Ovary (tissue), 3 donors: ENCODE data around the gene EPB41L1.

Source experiments
- CTCF ChIP-seq, 3 donors: fragments of 450-650 bp in 2 of 3; fragments of 200-600 bp in 1 of 3; IDR thresholded peaks; one replicate each; pipeline versions ENCODE4 v1.5.1 to v1.8.0; 2016 to 2022; ENCODE audit warnings: antibody characterized with exemption in 3 of 3, mild to moderate bottlenecking in 1 of 3
- EP300 ChIP-seq: sonication (generic); formaldehyde crosslinking; IDR thresholded peaks from one replicate; pipeline ENCODE4 v1.6.1; 2017; ENCODE audit warnings: antibody characterized with exemption
- donor health status: DM: no; HTN: no; CAD: no.

DNA sequence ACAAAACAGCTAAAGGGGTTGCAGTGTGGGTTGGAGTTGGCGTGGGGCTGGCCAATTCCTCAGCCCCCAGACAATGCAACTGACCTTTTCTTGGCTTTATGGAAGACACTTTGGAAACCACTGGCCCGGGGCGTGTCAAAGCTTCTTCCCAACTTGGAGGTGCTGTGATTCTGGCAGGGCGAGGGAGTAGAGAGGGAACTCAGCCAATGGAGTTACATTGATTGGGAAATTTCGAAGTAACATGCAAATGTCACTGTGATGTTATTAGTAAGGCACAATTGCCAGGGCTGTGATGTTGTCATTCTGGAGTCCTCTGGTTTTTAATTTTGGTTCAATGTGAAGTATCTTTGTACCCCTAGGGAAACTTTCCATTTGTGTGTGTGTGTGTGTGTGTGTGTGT lies 41.5 kb upstream of the EPB41L1 start:
- TF ChIP-seq EP300 (no peak), CTCF (IDR thresholded peaks at IDR 0.05) (no peak)
